GM19043 (cell line): ENCODE measurements around the gene SLC10A7.

Experiments used
- ATAC-seq: cut with Tn5 transposase; IDR thresholded peaks from one replicate; pipeline ENCODE4 v1.9.1; 2021; ENCODE audit warnings: low read depth; ENCODE audit not compliant: unreplicated experiment

Gene SLC10A7

GRCh38 chr4:146521541-146522097, at the start of gene SLC10A7:
TSS of gene SLC10A7 (minus strand) at chr4:146521940. CDS start at chr4:146521717, 223 bp downstream.
- peak; percentile 73 for ATAC-seq

- ATAC-seq: no peak
Observed at GRCh38 chr4:146567396-146567795, 45.7 kb upstream of the SLC10A7 start.

- no peak for ATAC-seq
Observed at GRCh38 chr4:146564492-146564891, 42.8 kb upstream of the SLC10A7 start.

GRCh38 chr4:146550161-146550560, 28.4 kb upstream of the SLC10A7 start:
- no peak for ATAC-seq

- ATAC-seq: no peak
Observed at GRCh38 chr4:146548443-146548842, 26.7 kb upstream of the SLC10A7 start.

- peak; percentile 57 for ATAC-seq
Observed at GRCh38 chr4:146545102-146545501, 23.4 kb upstream of the SLC10A7 start.

- no peak for ATAC-seq
Observed at GRCh38 chr4:146534178-146534577, 12.4 kb upstream of the SLC10A7 start.

GRCh38 chr4:146525754-146526153, 4.0 kb upstream of the SLC10A7 start:
- ATAC-seq: no peak

GRCh38 chr4:146524663-146525062, 2.9 kb upstream of the SLC10A7 start:
- ATAC-seq: no peak

GRCh38 chr4:146522869-146523205, 1.1 kb upstream of the SLC10A7 start:
- ATAC-seq: peak; percentile 12

GRCh38 chr4:146522098-146522868, 543 bp upstream of the SLC10A7 start:
- peak; percentile 58 for ATAC-seq

GRCh38 chr4:146520896-146521540, 722 bp downstream of the SLC10A7 start:
- ATAC-seq: peak; percentile 38

- ATAC-seq: no peak
Observed at GRCh38 chr4:146514651-146515357, 6.9 kb downstream of the SLC10A7 start.

GRCh38 chr4:146513548-146513947, 8.2 kb downstream of the SLC10A7 start:
- no peak for ATAC-seq

- ATAC-seq: no peak
Observed at GRCh38 chr4:146511381-146511780, 10.4 kb downstream of the SLC10A7 start.

GRCh38 chr4:146510942-146511341, 10.8 kb downstream of the SLC10A7 start:
- no peak for ATAC-seq

GRCh38 chr4:146508229-146508939, 13.4 kb downstream of the SLC10A7 start:
- no peak for ATAC-seq

GRCh38 chr4:146507632-146508031, 14.1 kb downstream of the SLC10A7 start:
- no peak for ATAC-seq

- ATAC-seq: no peak
Observed at GRCh38 chr4:146506272-146506671, 15.5 kb downstream of the SLC10A7 start.

GRCh38 chr4:146500216-146500615, 21.5 kb downstream of the SLC10A7 start:
- ATAC-seq: no peak

- ATAC-seq: no peak
Observed at GRCh38 chr4:146498291-146498690, 23.4 kb downstream of the SLC10A7 start.
